Activated T-cell treated with anti-CD3 and anti-CD28 coated beads for 48 hours (primary cell): ENCODE results near the gene SIGLEC14.

ENCODE experiments used
- DNase-seq: peaks from one replicate; pipeline ENCODE4 v3.0.0-alpha.2; 2020; ENCODE audit warnings: low read depth

The SIGLEC14 gene

DNA sequence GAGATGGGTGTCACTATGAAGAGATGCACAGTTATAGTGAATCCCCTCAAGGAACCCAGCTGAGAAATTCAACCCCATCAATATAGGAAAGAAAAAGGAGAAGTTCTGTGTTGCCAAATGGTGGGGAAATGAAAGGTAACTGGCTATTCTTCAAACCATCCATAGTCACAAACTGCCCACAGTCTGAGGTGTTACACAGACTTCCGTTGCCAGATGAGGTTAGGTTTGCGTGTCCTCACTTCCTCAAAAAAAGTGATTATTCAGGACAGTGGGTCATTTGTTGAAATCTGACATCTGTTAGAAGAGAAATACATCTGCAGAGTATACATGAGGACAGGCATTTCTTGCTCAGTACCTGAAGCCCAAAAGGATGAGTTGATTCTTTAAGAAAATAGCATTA lies 25.4 kb downstream of the SIGLEC14 start:
- no peak for DNase-seq

DNA sequence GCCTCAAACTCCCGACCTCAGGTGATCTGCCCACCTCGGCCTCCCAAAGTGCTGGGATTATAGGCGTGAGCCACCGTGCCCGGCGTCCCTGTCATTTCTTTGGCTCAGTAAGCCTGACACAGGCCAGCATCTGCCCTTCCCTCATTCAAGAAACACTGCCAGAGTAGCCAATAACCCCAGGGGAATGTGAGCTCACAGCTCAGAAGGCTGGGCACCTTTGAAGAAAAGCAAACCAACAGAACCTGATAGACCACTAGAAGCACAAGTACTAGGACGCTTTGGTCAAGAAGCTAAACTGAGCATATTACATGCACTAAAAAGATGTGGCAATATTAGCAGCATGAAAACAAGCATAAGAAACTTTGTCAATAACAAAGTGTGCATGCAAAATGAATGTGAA lies 30.6 kb downstream of the SIGLEC14 start:
- DNase-seq, result no peak

DNA sequence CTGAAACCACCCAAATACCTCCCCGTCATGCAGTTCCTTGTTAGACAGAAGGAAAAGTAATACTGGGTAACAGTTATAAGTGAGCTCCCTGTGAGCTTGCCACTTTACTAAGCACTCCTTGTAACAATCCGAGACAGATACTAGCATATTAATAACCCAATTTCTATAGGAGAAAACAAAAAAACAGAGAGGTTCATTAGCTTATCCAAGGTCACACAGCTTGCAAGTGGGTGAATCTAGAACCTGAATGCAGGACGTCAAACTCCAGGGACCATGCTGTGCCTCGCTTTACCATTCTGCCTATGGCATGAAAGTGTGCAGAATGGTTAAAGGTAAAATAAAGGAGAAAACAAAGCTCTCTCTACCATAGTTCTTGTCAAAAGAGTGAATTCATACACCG lies 31.8 kb downstream of the SIGLEC14 start:
- no peak for DNase-seq

DNA sequence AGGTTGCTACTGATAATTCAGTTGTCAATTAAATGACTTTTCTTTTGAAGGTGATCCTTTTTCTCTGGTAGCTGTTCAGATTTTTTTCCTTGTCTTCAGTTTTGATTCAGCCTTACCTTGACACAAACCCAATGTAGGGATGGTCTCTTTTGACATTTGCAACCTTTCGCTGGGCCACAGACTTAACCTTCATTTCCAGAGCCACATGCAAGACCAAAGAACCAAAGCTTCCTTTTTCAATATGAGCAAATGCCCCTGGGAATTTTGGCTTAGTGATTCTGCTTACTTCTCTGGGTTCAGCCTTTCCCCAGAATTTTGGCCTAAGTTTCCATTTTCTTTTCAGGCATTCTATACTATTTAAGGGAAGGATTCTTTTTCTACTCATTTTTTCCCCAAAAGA lies 36.0 kb downstream of the SIGLEC14 start:
- DNase-seq, result no peak

DNA sequence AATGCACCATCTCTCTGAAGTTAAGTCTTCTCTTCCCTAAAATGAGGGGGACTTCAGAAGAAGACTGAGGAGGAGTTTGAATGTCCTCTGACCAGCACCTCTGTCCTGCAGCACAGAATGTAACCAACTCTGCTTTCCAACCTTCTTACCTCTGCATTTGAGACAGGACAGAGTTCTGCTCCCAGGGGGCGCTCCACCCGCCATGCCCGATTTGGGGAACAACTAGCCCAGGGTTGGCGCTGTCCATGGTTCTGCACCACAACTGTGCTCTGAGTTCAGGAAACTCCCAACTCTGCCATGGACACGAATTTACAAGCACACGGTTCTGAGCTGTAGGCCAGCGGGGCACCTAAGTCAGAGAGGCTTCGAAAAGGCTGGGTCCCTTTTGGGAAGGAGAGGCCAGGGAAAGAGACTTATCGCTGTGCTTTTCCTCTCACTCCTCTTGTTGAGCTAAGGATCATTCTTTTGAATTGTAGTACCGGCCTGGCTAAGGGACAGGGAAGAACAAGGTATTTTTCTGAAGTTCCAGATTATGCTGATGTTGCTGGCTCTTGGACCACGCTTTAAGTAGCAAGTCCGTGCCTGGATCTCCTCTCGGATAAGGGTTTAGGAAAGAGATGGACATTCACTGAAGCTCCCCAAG lies 38.6 kb downstream of the SIGLEC14 start:
- DNase-seq, result peak; percentile 58

DNA sequence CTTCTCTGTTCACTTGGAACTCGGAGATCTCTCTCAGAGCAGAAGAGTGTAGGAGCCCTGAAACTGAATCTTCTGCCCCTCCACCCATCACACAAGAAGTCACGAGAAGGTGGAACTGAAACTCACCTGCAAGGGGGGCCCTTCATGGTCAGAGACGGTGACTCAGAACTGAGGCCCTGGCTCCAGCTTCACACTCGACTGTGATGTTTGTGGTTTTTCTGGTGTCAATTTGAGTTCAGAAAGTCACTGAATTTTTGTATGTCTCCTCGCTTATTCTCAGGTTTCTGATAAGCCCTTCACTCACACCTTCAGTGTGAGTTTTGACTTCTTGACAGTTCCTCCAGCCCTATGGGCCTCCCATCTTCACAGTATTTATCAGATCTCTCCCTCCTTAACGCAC lies 39.5 kb downstream of the SIGLEC14 start:
- peak; percentile 33 for DNase-seq

DNA sequence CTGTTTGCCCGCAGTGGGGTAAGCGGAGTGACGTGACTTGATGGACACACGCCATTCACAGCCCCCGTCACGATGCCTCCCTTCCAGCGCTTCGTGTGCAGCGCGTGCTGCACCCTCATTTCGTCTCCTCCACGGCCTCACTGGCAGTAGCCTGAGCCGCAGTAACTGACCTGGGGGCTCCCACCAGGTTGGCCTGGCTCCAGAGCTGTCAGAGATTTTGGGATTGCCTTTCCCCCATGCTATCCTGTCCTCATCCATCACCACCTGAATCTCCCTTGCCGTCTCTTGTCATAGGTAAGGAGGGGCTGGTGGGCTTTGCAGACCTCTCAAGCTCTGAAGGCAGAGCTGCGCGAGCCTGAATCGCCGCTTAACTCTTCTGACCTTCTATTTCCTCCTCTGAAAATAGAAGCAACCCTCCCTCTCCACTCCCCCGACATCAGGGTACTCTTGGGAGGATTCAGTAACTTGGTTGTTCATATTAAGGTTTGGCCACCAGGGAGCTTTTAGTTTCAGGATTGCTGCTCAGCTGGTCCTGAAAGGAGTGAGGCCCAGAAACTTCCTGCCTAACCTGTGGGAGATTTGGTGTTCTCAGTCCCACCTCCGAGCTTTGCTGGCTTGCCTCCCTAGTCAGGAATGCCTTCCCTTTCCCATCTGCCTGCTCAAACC lies 44.3 kb downstream of the SIGLEC14 start:
- no peak for DNase-seq

DNA sequence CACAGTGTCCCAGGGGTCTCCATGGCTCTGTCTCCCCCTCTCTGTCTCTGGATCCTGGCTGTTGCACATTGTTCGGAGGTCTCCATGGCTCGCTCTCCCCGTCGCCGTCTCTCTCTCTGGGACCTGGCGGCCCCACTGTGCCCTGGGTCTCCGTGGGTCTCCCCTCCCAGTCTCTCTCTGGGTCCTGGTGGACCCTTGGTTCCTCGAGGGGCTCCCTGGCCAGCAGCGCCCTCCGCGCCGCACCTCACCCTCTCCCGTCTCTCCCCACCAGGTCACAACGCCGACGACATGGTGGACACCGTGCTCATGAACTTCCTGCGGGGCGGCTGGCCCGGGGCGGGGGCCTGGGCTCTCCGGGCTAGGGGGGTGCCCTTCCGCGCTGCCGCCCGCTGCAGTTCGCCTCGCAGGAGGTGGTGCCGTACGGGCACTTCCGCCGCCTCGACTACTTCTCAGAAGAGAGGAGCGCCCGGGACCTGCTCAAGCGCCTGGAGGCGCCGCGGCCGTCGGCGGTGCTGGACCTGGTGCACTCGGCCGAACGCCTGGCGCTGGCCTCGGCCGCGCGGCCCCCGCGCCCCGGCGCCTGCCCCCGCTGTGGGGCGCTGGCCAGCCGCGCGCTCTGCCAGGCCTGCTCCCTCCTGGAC lies 45.6 kb downstream of the SIGLEC14 start:
- DNase-seq, result no peak

DNA sequence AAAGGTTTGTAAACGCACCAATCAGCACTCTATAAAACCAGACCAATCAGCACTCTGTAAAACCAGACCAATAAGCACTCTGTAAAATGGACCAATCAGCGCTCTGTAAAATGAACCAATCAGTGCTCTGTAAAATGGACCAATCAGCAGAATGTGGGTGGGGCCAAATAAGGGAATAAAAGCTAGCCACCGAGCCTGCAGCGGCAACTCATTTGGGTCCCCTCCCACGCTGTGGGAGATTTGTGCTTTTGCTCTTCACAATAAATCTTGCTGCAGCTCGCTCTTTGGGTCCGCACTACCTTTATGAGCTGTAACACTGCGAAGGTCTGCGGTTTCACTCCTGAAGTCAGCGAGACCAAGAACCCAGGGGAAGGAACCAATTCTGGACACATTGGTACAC lies 47.5 kb downstream of the SIGLEC14 start:
- DNase-seq, result no peak

DNA sequence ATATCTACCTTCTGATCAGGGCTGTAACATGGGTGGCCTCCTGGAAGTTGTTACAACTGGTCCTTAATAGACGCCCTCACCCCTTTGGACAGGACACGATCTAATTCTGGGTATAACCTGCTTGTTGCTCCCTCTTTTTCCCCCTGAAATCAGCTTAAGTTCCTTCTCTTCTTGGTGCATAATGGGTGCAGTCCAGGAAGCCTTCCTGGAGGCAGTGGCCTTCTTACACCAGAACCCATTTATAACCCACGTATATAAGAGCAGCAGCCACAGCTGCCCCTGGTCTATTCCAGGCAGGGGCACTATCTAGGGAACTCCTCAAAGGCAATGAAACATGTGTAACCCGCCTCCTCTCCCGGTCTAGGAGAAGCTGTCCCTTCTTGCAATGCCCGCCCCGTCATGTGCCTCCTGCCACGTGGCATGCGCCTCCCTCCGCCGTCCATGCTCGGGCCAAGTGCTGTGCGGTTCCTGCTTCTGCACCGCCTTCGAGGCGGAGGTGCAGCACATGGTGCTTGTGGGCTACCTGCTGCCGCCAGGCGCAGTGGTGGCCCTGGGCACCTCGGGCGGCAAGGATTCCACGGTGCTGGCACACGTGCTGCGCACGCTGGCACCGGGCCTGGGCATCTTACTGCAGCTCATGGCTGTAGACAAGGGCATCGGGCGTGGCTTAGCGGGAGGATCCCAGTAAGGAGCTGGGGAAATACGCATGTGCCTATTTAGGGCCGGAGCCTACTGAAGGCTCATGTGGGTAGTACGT lies 48.3 kb downstream of the SIGLEC14 start:
- DNase-seq, result no peak

DNA sequence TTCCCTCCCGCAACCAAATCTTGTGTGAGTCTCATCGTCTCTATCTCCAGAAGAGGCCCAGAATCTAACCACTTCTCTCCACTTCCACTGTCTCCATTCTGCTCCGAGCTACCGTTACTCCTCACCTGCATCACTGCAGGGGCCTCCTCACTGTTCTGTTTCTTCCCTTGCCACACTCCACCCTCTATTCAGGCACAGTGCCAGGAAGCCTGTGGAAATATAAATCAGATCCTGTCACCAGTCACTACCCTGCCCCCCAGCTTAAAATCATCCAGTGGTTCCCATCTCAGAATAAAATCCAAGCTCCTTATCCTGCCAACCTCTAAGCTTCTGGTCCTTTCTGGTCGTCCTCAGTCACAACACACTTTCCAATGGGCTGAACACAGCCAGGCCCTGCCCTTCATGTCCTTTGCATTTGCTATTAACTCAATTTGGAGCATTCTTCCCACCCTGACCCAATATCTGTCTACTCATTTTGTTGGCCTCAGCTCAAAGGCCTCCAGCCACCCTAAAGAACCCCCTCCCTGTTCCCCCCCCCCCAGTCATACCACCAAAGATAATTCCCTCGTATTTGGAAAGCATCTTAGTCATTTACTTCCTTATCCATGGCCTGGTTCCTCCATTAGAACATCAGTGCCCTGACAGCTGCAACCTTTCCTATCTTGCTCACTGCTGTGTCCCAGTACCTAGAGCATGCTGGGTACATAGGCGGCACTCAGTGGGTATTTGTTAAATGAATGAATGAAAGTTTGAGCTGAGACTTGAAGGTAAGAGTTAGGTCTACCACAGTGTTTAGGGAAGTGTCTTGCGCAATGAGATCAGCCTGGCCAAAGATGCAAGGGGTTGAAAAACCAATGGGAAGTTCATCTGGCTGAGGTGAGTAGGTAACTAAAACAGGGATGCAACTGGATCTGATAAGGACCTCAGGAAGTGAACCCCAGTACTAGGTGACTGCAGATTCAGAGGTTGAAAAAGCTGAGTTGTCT lies 51.1 kb downstream of the SIGLEC14 start:
- no peak for DNase-seq

DNA sequence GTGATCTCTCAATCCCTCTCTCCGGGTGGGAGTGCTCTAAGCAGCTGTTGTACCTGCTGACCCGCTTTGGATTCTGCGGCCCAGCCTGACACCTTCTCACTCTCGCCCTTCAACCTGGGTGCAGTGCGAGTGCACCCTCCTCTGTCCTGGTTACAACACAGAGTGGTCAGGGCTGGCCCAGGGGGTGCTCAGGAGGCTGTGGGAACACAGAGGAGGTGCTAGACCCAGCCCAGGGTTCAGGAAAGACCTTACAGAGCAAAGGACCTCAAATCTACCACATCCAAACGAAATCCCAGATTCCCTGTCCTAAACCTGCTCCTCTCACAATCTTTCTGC lies 51.9 kb downstream of the SIGLEC14 start:
- DNase-seq, result no peak

DNA sequence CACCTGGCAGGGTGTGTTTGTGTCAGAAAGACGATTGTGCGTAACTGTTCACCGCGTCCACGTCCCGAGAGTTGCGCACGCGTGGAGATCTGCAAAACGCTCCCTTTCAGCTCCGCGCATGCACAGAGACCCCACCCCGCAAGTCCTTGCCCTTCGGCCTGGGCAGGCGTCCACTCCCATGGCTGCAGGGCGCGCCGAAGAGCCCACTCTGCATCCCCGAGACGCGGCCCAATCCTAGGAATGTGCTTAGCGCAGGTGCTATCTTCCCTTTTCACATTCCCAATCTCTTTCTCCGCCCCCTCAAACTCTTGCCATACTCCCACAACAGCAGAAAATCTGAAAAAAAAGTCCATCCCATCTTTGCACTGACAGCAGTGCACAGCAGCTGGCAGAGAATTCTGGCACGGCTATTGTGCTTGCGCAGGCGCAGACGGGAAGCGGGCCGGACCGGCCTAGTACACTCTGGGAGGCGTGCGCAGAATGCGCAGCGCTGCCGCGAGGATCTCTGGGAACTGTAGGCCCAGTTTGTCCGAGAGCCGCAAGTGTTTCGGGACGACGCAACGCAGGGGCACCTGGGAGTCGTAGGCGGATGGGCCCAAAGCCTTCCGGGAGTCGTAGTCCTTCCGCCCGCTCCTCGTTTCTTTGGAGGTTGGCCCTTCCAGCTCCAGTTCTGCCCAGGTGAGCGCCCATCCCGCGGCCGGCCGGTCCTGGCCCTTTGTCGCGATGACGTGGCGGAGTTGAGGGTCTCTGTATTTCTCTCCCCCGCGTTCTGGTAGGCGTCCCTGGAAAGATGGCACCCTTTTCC lies 52.5 kb downstream of the SIGLEC14 start:
- peak; percentile 94 for DNase-seq

DNA sequence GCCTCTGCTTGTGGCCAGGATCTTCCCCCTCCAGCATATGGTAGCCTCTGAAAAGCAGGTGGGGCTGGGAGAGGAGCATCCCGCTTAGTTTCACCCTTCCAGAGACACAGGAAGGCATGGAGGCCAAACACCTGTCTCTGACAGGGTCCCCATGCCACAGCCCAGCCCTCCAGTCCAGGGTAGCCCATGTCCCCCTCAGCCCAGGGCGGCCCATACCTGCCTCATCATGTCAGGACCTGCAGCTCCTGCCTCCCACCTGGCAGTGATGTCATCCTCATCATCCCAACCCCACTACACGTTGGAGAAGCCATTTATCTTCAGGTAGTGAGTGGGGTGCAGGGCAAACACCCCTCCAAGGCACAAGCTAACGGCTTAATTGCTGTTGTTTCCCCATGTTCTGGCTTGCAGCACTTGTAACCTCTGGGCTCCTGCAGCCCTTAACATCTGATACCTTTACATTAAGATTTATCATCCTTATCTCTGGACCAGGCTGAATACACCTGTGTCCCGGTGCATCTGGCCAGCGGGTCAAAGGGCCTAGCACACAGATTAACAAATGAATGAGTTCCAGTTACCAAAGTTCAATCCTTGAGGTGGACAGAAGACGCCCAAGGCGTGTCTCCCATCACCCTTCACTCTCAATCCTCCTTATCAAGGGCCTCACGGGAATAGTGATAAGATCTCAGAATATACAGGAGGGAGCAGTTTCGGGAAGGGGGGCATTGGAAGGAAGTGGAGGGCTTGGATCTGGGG lies 53.3 kb downstream of the SIGLEC14 start:
- no peak for DNase-seq
